HL-60 (cell line): Measurements from ENCODE around the gene ZCWPW1.

ENCODE experiments used
- CTCF ChIP-seq: IDR thresholded peaks from one replicate; pipeline ENCODE4 v1.5.1; 2011; ENCODE audit warnings: low read length, control low read depth, inconsistent platforms; ENCODE audit not compliant: insufficient read depth
- POLR2AphosphoS5 ChIP-seq: IDR thresholded peaks from 2 replicates; pipeline ENCODE4 v1.6.1; 2012; ENCODE audit warnings: low read depth
- REST ChIP-seq: IDR thresholded peaks from 2 replicates; pipeline ENCODE4 v1.6.1; 2012; ENCODE audit warnings: low read depth; ENCODE audit not compliant: insufficient replicate concordance

GRCh38 chr7:100465702-100466311 lies 37.3 kb upstream of the ZCWPW1 start:
- TF ChIP-seq REST, result no peak
- TF ChIP-seq POLR2AphosphoS5, result no peak
- no peak for TF ChIP-seq CTCF
